T-helper 2 cell treated with Interferon-gamma antibody and Interleukin-4, amounts not matched to agents 100 ng/mL and 5 ng/mL, for 36 hours (primary cell): Measurements from ENCODE around the gene ITPR1. TPM values are rescaled to one million over a fixed set of nuclear protein-coding genes. Genes with fewer than 3 reads are reported as not detected.
"Not testable (repeated sequence)": the region's sequence is repeated elsewhere in the genome, so short reads cannot be mapped to it uniquely, and the experiment has no call there.

Experiments
- intact Hi-C: fragments of 100-400 bp; cut with micrococcal nuclease; formaldehyde crosslinking; loops from one replicate; pipeline ENCODE4 v1.15.1; 2023
- total RNA-seq: library from RNA; stranded (reverse); gene quantifications from 2 replicates; pipeline ENCODE4 v1.2.3, GENCODE V29; 2022

Gene ITPR1
- total RNA-seq, 1 donor from 2014 or later = 40.4 TPM

DNA sequence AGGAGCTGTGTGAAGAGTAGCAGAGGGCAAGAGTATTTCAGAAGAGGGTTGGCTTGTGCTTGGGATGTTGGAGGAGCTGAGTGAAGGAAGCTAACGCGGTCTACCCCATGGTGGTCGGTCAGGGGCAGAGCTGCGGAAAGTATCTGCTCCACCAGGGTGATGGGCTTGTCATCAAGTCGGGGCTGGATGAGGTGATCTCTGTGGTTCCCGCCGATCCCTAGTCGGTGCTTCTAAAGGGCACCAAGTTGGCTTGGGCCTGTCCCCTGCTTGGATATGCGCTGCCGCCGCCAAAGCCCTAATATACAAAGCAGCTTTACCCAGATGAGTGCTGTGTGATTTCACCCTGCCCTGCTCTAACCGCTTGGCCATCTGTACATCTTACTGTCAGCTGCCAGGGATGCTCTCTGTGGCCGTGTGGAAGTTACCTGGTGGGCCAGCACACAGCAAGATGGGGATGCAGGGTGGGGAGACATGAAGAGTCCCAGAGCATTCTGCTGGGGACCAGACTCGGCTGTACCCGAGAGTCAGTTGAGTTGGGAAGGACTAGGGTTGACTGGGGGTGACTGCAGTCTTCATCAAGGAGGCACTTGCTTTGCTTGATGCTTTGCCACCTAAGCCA lies 260.0 kb downstream of the ITPR1 start:
- intact Hi-C loops = no loop called here

- intact Hi-C loops = no loop called here
Measured at GRCh38 chr3:4754180-4755086, 261.3 kb downstream of the ITPR1 start.

DNA sequence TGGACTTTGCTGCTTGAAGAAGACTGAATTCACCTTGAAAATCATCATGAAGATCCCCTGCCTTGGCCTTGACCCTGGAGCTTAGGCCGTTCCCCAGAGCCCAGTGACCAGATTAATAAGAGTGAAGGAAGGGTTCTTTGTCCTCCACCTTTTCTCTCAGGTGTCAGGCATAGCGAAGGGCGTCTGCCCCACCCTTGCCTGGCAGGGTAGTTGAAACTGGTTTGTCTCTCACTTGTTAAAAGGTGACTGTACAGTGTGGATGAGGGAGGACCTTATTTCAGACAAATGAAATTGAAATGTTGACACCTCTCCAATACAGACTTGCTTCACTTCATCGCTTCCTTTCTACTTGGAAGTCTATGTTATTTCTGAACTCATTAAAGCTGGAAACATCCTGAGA lies 262.4 kb downstream of the ITPR1 start:
- intact Hi-C loops = no loop called here

- intact Hi-C loops = no loop called here
Measured at GRCh38 chr3:4756057-4756775, 263.1 kb downstream of the ITPR1 start.

DNA sequence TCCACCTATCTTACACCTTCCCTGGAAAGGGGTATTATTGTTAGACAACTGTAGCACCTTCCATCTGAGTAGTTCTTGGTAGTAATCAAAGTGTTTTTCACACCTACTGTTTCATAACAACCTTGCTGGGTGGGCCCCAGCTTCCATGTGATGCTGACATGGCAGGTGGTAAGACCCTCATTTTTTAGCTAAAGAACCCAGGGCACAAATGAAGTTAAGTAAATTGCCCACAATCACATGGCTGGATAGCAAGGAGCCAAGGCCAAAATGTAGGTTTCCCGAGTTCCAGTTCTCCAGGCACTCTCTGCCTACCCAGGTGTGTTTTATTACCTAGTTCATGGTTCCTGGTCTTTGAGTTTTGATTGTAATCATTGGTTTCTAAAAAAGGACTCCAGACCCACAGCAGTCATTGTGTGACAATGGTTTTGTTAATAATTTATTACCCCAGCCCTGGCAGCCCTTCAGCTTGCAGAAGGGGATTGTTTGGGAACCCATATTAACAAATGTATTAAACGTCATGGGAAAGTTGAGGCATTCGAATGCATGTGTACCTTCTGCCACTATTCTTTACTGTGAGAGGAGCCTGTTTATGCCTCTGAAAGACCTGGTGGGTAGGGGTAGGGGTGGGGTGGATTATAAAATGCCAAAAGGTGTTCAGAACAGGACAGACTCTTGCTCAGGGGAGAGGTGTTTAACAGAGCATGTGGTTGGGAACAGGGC lies 263.9 kb downstream of the ITPR1 start:
- intact Hi-C loops = no loop called here

GRCh38 chr3:4757575-4758248 lies 264.6 kb downstream of the ITPR1 start:
- intact Hi-C loops = no loop called here

- intact Hi-C loops = no loop called here
Measured at GRCh38 chr3:4758249-4758860, 265.2 kb downstream of the ITPR1 start.

DNA sequence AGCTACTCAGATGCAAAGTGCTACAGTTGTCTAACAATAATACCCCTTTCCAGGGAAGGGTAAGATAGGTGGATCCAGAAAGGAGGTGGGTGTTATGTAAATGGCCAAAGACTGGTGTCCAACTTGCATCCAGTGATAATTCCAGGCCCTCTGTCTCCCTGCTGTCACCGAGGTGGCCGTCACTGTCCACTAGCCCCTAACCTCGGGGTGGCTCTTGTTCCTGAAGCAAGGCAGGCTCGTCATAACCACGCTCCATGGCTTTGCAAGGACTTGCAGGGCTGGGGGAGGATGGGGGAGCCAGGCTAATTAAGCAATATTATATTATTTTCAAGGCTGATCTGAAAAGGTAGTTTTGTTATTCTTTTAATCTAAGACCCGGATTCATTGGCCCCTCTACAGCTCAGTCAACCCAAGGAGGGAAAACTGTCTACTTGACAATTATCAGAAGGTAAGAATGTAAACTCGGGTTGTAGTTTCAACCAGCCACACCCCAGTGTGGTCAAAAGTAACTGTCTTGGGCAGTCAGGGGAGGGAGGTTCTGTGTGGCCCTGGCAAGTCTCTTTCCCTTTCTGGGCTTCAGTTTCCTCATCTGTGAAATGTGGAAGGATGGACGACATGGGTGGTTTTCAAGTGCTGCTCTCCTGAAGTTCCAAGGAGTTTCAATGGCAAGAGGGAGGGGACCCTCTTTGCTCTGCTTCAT lies 266.0 kb downstream of the ITPR1 start:
- intact Hi-C loops = no loop called here

- intact Hi-C loops = no loop called here
Measured at GRCh38 chr3:4759689-4760312, 266.7 kb downstream of the ITPR1 start.

DNA sequence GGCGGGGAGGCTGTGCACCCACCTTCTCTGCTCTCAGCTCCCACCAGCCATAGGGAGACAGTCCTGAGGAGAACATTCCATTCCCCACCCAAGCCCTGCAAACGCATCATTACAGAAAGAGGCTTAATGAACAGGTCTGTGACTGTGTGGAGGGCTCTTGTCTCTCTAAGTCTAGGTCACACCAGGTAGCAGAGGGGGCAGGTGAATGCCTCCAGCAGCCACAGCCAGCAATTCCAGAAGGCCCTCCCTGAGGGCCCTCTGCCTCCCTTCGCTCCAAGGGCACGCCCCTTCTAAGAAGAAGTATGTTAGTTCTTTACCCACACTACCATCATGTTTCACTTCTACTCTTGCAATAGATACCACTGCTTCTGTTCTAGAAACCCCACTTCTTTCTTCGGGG lies 268.6 kb downstream of the ITPR1 start:
- intact Hi-C loops = no loop called here

DNA sequence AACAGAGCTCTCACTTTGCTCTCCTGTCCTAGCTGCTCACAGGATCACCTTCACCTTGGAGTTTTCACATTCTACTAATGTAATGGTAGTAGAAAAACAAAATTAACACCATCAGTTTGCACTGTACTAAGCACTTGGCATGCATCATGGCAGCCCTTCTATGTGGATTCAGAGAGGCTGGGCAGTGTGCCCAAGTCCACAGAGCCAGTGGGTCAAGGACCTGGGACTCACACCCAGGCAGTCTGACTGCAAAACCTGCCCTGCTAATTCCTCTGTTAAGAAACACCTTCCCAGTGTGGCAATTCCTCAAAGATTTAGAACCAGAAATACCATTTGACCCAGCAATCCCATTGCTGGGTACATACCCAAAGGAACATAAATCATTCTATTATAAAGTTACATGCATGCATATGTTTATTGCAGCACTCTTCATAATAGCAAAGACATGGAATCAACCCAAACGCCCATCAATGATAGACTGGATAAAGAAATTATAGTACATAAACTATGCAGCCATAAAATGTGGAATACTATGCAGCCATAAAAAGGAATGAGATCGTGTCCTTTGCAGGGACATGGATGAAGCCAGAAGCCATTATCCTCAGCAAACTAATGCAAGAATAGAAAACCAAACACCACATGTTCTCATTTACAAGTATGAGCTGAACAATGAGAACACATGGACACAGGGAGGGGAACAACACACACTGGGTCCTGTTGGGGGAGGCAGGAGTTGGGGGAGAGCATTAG lies 269.5 kb downstream of the ITPR1 start:
- intact Hi-C loops = not testable (repeated sequence)

DNA sequence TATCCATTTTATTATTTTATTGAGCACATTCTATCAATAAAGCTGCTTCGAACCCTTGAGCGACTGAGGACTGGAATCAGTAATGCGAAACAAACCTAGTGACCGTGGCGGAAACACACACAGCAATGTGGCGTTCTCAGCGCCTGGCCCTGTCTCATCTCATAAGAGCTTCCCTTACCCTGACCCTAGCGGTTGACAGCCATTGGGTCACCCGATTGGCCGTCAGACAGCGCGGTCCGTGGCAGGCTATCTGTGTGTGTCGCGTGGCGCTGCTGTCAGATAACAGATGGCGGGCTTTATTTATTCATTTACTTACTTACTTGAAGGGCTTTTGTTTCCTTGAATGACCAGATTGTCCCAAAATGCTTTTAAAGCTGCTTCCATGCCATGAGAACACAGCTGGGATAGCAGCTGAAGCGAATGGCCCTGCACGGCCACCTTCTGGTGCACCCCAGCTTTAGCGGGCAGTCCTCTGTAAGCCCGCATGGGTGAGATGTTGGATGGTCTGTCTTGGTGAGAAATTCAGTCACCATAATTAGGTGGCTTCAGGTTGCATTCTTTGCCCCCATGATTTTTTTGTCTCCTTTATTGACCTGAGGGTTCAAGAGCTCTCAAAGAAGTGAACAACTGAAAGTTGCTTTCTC lies 270.6 kb downstream of the ITPR1 start:
- intact Hi-C loops = no loop called here

GRCh38 chr3:4765212-4765611 lies 272.1 kb downstream of the ITPR1 start:
- intact Hi-C loops = no loop called here

- intact Hi-C loops = no loop called here
Measured at GRCh38 chr3:4766263-4766662, 273.1 kb downstream of the ITPR1 start.

GRCh38 chr3:4766716-4767499 lies 273.8 kb downstream of the ITPR1 start:
- intact Hi-C loops = no loop called here

- intact Hi-C loops = no loop called here
Measured at GRCh38 chr3:4768021-4768420, 274.9 kb downstream of the ITPR1 start.

GRCh38 chr3:4768521-4768920 lies 275.4 kb downstream of the ITPR1 start:
- intact Hi-C loops = no loop called here
